A549 (cell line): Measurements from ENCODE around the gene RPS14.
"Not testable (repeated sequence)": the region's sequence is repeated elsewhere in the genome, so short reads cannot be mapped to it uniquely, and the experiment has no call there.

ENCODE experiments used
- BHLHE40 ChIP-seq: IDR thresholded peaks from 2 replicates; pipeline ENCODE4 v1.6.1; 2012; ENCODE audit warnings: low read depth, low read length, inconsistent platforms
- TF ChIP-seq, protein P1 (sequence below): fragments of 150-350 bp; IDR thresholded peaks from 2 replicates; pipeline ENCODE4 v1.6.1; 2014; ENCODE audit warnings: low read depth, mild to moderate bottlenecking, low read length

DNA sequence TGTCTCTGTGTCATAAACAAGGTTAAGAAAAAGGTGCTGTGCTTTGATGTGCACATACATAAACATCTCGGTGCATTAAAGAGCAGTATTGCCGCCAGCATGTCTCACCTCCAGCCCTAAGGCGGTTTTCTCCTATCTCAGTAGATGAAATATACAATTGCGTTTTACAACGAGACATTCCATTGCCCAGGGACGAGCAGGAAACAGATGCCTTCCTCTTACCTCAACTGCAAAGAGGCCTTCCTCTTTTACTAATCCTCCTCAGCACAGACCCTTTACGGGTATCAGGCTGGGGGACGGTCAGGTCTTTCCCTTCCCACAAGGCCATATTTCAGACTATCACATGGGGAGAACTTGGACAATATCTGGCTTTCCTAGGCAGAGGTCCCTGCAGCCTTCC, 4.5 kb upstream of the RPS14 start:
- TF ChIP-seq, protein P1, sequence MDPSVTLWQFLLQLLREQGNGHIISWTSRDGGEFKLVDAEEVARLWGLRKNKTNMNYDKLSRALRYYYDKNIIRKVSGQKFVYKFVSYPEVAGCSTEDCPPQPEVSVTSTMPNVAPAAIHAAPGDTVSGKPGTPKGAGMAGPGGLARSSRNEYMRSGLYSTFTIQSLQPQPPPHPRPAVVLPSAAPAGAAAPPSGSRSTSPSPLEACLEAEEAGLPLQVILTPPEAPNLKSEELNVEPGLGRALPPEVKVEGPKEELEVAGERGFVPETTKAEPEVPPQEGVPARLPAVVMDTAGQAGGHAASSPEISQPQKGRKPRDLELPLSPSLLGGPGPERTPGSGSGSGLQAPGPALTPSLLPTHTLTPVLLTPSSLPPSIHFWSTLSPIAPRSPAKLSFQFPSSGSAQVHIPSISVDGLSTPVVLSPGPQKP, result not testable (repeated sequence)
- not testable (repeated sequence) for TF ChIP-seq BHLHE40
